ENCODE data around the gene TEX12. TPM values are rescaled to one million over a fixed set of nuclear protein-coding genes. Genes with fewer than 3 reads are reported as not detected.

TEX12 gene
- total RNA-seq, 2 donors from 2014 or later, result 0.62 TPM; not detected in 1

- Mint-ChIP-seq H3K27me3 (peaks cover 0 to 4% of the 10 kb centered on the region in 2 donors), H3K9me3 (no peaks in the 10 kb centered on the region), H3K36me3 (no peaks in the 10 kb centered on the region), H3K4me3 (no peak overlapping the region), H3K27ac (no peak overlapping the region), H3K4me1 (ENCODE audit: low read depth in 2 of 2) (peaks cover 0 to 11% of the 10 kb centered on the region in 2 donors)
- DNase-seq (ENCODE audit: low spot score) (no peak), ATAC-seq (no peak)
Measured at GRCh38 chr11:112210890-112211289, 43.7 kb downstream of the TEX12 start.

DNA sequence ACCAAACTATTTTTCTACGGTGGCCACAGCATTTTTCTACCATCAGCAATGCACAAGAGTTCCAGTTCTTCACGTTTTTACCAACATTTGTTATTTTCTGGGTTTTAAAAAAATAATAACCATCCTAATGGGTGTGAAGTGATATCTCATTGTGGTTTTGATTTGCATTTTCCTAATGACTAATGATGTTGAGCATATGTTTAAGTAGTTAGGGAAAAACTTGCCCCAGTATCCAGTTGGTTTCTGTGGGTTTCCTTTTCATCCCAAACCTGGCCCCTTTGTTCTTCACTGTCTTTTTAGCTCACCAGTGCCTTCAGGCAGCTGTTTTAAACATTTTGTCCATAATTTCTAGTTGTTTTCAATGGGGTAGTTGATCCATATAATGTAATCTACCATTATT, 44.4 kb downstream of the TEX12 start:
- Mint-ChIP-seq H3K27ac (no peak overlapping the region), H3K27me3 (peaks cover 0 to 4% of the 10 kb centered on the region in 2 donors), H3K36me3 (no peaks in the 10 kb centered on the region), H3K9me3 (no peaks in the 10 kb centered on the region), H3K4me1 (ENCODE audit: low read depth in 2 of 2) (peaks cover 0 to 11% of the 10 kb centered on the region in 2 donors), H3K4me3 (peak overlapping the region; percentile 38)
- ATAC-seq (peak in 1 of 2 donors; percentile 46), DNase-seq (ENCODE audit: low spot score) (no peak)

DNA sequence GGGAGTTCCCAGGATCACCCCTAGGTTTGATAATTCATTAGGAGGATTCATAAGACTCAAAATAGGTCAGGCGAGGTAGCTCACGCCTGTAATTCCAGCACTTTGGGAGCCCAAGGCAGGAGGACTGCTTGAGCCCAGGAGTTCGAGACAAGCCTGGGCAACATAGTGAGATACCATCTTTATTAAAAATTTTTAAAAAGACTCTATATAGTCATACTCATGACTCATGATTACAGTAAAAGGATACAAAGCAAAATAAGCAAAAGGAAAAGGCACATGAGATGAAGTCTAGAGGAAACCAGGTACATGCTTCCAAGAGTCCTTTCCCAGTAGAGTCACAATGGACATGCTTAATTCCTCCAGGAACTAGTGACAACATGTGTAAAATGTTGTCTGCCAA, 45.1 kb downstream of the TEX12 start:
- DNase-seq (ENCODE audit: low spot score), result no peak
- ATAC-seq, result no peak
- no peaks in the 10 kb centered on the region for H3K36me3 Mint-ChIP-seq
- H3K4me3 Mint-ChIP-seq, result no peak overlapping the region
- peaks cover 0 to 11% of the 10 kb centered on the region in 2 donors for H3K4me1 Mint-ChIP-seq (ENCODE audit: low read depth in 2 of 2)
- H3K27ac Mint-ChIP-seq, result no peak overlapping the region
- peaks cover 0 to 4% of the 10 kb centered on the region in 2 donors for H3K27me3 Mint-ChIP-seq
- no peaks in the 10 kb centered on the region for H3K9me3 Mint-ChIP-seq

GRCh38 chr11:112212710-112213109, 45.5 kb downstream of the TEX12 start:
- H3K4me3 Mint-ChIP-seq, result no peak overlapping the region
- H3K27me3 Mint-ChIP-seq, result peaks cover 0 to 4% of the 10 kb centered on the region in 2 donors
- DNase-seq (ENCODE audit: low spot score) (no peak), ATAC-seq (no peak)
- H3K27ac Mint-ChIP-seq, result no peak overlapping the region
- H3K36me3 Mint-ChIP-seq, result no peaks in the 10 kb centered on the region
- peaks cover 0 to 11% of the 10 kb centered on the region in 2 donors for H3K4me1 Mint-ChIP-seq (ENCODE audit: low read depth in 2 of 2)
- H3K9me3 Mint-ChIP-seq, result no peaks in the 10 kb centered on the region

DNA sequence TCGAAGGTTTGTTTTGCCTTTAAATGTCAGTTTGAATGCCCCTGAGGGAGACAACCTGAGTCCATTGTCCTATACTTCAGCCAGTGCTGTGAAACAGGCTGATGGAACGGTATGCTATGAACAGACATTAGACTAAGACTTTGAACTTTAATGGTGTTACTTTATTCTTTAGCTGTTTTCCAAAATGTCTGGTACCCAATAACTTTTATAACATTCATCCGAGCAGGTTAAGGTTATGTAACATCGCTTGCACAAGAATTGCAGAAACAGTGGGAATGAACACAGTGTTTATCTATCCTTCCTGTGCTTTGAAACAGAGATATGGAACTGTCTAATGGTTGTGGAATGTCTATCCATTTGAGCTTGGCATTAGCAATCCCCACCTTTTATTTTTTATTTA, 46.6 kb downstream of the TEX12 start:
- H3K36me3 Mint-ChIP-seq, result no peaks in the 10 kb centered on the region
- H3K9me3 Mint-ChIP-seq, result no peaks in the 10 kb centered on the region
- peaks cover 0 to 4% of the 10 kb centered on the region in 2 donors for H3K27me3 Mint-ChIP-seq
- DNase-seq (ENCODE audit: low spot score) (no peak), ATAC-seq (no peak)
- H3K4me1 Mint-ChIP-seq (ENCODE audit: low read depth in 2 of 2), result peaks cover 0 to 11% of the 10 kb centered on the region in 2 donors
- no peak overlapping the region for H3K27ac Mint-ChIP-seq
- H3K4me3 Mint-ChIP-seq, result no peak overlapping the region

DNA sequence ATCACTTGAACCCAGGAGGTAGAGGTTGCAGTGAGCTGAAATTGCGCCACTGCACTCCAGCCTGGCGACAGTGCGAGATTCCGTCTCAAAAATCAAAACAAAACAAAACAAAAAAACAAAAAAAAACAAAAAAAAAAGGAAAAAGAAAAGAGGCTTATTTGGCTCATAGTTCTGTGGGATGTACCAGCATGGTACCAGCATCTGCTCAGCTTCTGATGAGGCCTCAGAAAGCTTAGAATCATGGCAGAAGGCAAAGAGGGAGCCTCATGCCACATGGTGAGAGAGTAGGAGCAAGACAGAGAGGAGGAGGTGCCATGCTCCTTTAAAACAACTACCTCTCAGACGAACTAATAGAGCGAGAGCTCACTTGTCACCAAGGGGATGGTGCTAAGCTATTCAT, 48.4 kb downstream of the TEX12 start:
- peaks cover 4 to 11% of the 10 kb centered on the region in 2 donors for H3K4me1 Mint-ChIP-seq (ENCODE audit: low read depth in 2 of 2)
- H3K27me3 Mint-ChIP-seq, result no peaks in the 10 kb centered on the region
- no peak overlapping the region for H3K4me3 Mint-ChIP-seq
- ATAC-seq (peak in 1 of 2 donors; percentile 37), DNase-seq (ENCODE audit: low spot score) (no peak)
- H3K27ac Mint-ChIP-seq, result no peak overlapping the region
- no peaks in the 10 kb centered on the region for H3K9me3 Mint-ChIP-seq
- no peaks in the 10 kb centered on the region for H3K36me3 Mint-ChIP-seq

DNA sequence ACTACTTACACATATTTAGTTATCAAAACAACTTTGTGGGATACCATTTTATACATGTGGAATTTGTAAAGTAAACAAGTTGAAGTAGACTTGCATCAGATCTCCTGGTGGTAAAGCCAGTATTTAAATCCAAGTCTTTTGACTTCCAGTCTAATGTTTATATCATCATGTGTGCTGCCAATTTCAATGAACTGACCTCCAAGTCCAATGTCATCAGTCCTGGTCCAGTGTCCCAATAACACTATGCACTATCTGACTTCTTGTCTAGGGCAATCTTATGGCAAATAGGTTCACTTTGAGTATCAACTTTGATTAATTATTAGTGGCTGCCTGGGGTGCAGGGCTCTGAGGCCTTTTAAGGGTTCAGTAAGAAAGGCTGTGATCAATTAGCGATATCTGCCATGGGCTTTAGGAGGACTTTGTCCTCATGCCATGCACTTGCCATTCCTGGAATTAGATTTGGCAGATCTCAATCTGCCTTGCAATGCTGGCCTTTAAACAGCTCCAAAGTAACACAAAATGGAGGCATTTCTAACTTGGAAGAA, 49.5 kb downstream of the TEX12 start:
- Mint-ChIP-seq H3K27ac (no peak overlapping the region), H3K9me3 (no peaks in the 10 kb centered on the region), H3K4me1 (ENCODE audit: low read depth in 2 of 2) (peaks cover 4 to 6% of the 10 kb centered on the region in 2 donors), H3K27me3 (no peaks in the 10 kb centered on the region), H3K36me3 (no peaks in the 10 kb centered on the region), H3K4me3 (no peak overlapping the region)
- ATAC-seq (no peak), DNase-seq (ENCODE audit: low spot score) (no peak)

- H3K4me1 Mint-ChIP-seq (ENCODE audit: low read depth in 2 of 2), result peaks cover 3 to 4% of the 10 kb centered on the region in 2 donors
- DNase-seq (ENCODE audit: low spot score) (peak; percentile 63), ATAC-seq (peak; percentile 91 to 94)
- H3K36me3 Mint-ChIP-seq, result no peaks in the 10 kb centered on the region
- no peaks in the 10 kb centered on the region for H3K27me3 Mint-ChIP-seq
- no peaks in the 10 kb centered on the region for H3K9me3 Mint-ChIP-seq
- no peak overlapping the region for H3K27ac Mint-ChIP-seq
- no peak overlapping the region for H3K4me3 Mint-ChIP-seq
Measured at GRCh38 chr11:112219476-112220232, 52.5 kb downstream of the TEX12 start.

GRCh38 chr11:112221274-112221835, 54.2 kb downstream of the TEX12 start:
- no peaks in the 10 kb centered on the region for H3K27me3 Mint-ChIP-seq
- H3K4me3 Mint-ChIP-seq, result no peak overlapping the region
- H3K4me1 Mint-ChIP-seq (ENCODE audit: low read depth in 2 of 2), result peaks cover 4 to 9% of the 10 kb centered on the region in 2 donors
- H3K27ac Mint-ChIP-seq, result no peak overlapping the region
- H3K9me3 Mint-ChIP-seq, result no peaks in the 10 kb centered on the region
- ATAC-seq (no peak), DNase-seq (ENCODE audit: low spot score) (no peak)
- H3K36me3 Mint-ChIP-seq, result no peaks in the 10 kb centered on the region

Other genes with a start within 250 kb of the TEX12 start
- gene C11orf52, start 248.5 kb upstream of the TEX12 start, total RNA-seq, result not detected
- gene DIXDC1, start 230.0 kb upstream of the TEX12 start, total RNA-seq, result 1 to 10 TPM in 1 of 2 donors, under 1 TPM in 1; 0.45 to 7.3 TPM
- 10 to 100 TPM; 37.3 to 40.9 TPM for gene DLAT, start 142.0 kb upstream of the TEX12 start, total RNA-seq
- under 1 TPM in 1 of 2 donors, not detected in 1; 0.48 TPM for gene PIH1D2, start 93.4 kb upstream of the TEX12 start, total RNA-seq
- gene NKAPD1, start 93.1 kb upstream of the TEX12 start, total RNA-seq, result 10 to 100 TPM; 15.8 to 21.1 TPM
- gene TIMM8B, start 80.6 kb upstream of the TEX12 start, total RNA-seq, result 10 to 100 TPM; 54.6 to 71.1 TPM
- gene SDHD, start 80.5 kb upstream of the TEX12 start, total RNA-seq, result 10 to 100 TPM; 71.2 to 82.3 TPM
- 1 to 10 TPM; 1.3 to 4.6 TPM for gene IL18, start 3.3 kb upstream of the TEX12 start, total RNA-seq
- 1 to 10 TPM; 1.4 to 4.5 TPM for gene BCO2, start 8.1 kb downstream of the TEX12 start, total RNA-seq
- gene PTS, start 59.1 kb downstream of the TEX12 start, total RNA-seq, result 10 to 100 TPM; 36.2 to 36.8 TPM
- gene PLET1, start 93.5 kb downstream of the TEX12 start, total RNA-seq, result not detected

Data from natural killer cell treated with Interleukin-12 subunit alpha and Interleukin-12 subunit beta and Interleukin-15 and Interleukin-18, amount 100 ng/mL, for 72 hours (primary cell).